ENCODE results near the gene PLSCR1. TPM values are rescaled to one million over a fixed set of nuclear protein-coding genes. Genes with fewer than 3 reads are reported as not detected.
A peak's percentile ranks its signal among the peaks of the same experiment; 100 is the strongest.
"Not testable (repeated sequence)": the region's sequence is repeated elsewhere in the genome, so short reads cannot be mapped to it uniquely, and the experiment has no call there.

The PLSCR1 gene
- total RNA-seq, 1 donor from 2014 or later: 86.9 TPM

DNA sequence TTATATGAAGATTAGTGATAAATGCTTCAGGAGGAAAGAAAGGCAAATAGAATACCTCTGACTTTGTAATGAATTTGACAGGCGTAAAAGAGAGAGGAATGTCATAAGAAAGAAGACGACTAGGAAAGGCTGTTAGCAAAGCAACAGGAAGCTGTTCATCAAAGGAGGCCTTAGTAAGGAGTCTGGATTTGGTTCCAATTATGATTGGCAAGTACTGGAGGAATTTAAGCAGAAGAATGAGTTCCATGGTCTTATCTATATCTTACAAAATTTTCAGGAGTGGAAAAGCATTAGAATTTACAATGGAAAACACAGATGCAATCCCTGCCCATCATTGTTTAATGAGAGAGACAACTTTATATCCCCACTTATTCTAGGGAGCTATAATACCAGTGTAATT lies 13.8 kb downstream of the PLSCR1 start:
- no peak for DNase-seq (ENCODE audit: low spot score, unreplicated experiment)
- H3K9me3 Mint-ChIP-seq (ENCODE audit: low read depth): no peaks in the 10 kb centered on the region
- TF ChIP-seq, protein P1, sequence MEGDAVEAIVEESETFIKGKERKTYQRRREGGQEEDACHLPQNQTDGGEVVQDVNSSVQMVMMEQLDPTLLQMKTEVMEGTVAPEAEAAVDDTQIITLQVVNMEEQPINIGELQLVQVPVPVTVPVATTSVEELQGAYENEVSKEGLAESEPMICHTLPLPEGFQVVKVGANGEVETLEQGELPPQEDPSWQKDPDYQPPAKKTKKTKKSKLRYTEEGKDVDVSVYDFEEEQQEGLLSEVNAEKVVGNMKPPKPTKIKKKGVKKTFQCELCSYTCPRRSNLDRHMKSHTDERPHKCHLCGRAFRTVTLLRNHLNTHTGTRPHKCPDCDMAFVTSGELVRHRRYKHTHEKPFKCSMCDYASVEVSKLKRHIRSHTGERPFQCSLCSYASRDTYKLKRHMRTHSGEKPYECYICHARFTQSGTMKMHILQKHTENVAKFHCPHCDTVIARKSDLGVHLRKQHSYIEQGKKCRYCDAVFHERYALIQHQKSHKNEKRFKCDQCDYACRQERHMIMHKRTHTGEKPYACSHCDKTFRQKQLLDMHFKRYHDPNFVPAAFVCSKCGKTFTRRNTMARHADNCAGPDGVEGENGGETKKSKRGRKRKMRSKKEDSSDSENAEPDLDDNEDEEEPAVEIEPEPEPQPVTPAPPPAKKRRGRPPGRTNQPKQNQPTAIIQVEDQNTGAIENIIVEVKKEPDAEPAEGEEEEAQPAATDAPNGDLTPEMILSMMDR (IDR thresholded peaks at IDR 0.05; ENCODE audit: unreplicated experiment): no peak
- peaks cover 4% of the 10 kb centered on the region for H3K4me1 Mint-ChIP-seq (ENCODE audit: low read depth)
- no peaks in the 10 kb centered on the region for H3K27me3 Mint-ChIP-seq
- no peak overlapping the region for H3K27ac Mint-ChIP-seq
- no peak overlapping the region for H3K4me3 Mint-ChIP-seq (ENCODE audit: low read depth)
- H3K36me3 Mint-ChIP-seq (ENCODE audit: insufficient read depth): peaks cover 25% of the 10 kb centered on the region

DNA sequence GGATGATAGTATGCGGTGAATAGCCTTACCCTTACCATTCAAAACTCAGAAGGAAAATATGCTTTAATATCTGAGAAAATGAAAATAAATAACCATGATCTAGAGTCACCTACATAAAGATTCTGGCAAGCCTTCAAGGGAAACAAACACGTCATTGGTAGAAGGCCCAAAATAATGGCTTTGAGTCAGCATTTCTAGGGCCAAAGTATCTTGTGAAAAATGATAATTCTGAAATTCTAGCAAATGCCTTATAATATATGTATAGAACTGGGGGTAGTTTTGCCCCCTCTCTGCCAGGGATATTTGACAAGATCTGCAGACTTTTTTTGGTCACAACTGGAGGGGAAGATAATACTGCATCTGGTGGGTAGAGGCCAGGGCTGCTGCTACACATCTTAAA lies 15.4 kb downstream of the PLSCR1 start:
- no peak overlapping the region for H3K27ac Mint-ChIP-seq
- peaks cover 2% of the 10 kb centered on the region for H3K4me1 Mint-ChIP-seq (ENCODE audit: low read depth)
- no peaks in the 10 kb centered on the region for H3K9me3 Mint-ChIP-seq (ENCODE audit: low read depth)
- DNase-seq (ENCODE audit: low spot score, unreplicated experiment): no peak
- peaks cover 22% of the 10 kb centered on the region for H3K36me3 Mint-ChIP-seq (ENCODE audit: insufficient read depth)
- TF ChIP-seq, protein P1 (IDR thresholded peaks at IDR 0.05; ENCODE audit: unreplicated experiment): no peak
- H3K4me3 Mint-ChIP-seq (ENCODE audit: low read depth): no peak overlapping the region
- H3K27me3 Mint-ChIP-seq: no peaks in the 10 kb centered on the region

DNA sequence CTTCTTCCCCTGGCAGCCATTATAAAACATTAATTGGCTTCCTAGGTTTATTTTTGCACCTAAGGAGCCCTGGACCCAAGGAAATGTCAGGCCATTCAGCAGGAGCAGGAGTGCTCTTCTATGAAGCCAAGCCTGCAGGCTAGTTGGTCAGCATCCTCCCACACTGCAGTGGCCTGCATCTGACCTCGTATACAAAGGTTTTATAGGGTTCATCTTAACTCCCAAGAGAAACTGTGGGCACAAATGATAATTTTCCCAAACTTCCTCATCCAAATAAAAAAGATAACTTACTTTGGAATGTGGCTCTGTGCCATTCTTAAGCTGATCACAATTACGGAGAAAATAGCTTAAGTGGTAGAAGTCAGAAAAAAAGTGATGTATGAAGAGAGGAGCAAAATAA lies 19.4 kb downstream of the PLSCR1 start:
- H3K4me3 Mint-ChIP-seq (ENCODE audit: low read depth): no peak overlapping the region
- no peaks in the 10 kb centered on the region for H3K9me3 Mint-ChIP-seq (ENCODE audit: low read depth)
- no peaks in the 10 kb centered on the region for H3K27me3 Mint-ChIP-seq
- TF ChIP-seq, protein P1 (IDR thresholded peaks at IDR 0.05; ENCODE audit: unreplicated experiment): no peak
- DNase-seq (ENCODE audit: low spot score, unreplicated experiment): no peak
- H3K27ac Mint-ChIP-seq: no peak overlapping the region
- H3K4me1 Mint-ChIP-seq (ENCODE audit: low read depth): peaks cover 21% of the 10 kb centered on the region
- peaks cover 25% of the 10 kb centered on the region for H3K36me3 Mint-ChIP-seq (ENCODE audit: insufficient read depth)

DNA sequence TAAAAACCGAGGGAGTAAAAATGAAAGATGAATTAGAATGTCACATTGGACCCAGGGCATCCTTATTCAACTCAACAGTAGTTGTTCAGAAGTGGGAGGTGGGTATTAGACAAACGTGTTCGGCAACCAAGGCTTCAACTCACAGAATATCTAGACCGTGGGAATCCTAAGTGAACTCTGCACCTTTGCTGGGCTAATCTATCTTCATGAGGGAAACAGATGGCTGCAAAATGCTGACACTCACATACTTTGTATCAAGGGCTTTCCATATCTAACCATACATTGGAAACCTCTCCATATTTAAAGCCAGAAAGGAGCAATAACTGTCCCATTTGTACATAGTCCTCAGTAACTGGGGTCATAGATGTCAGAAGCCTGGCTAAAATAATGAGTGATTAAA lies 20.9 kb downstream of the PLSCR1 start:
- H3K27ac Mint-ChIP-seq: no peak overlapping the region
- H3K27me3 Mint-ChIP-seq: no peaks in the 10 kb centered on the region
- TF ChIP-seq, protein P1 (IDR thresholded peaks at IDR 0.05; ENCODE audit: unreplicated experiment): no peak
- no peaks in the 10 kb centered on the region for H3K9me3 Mint-ChIP-seq (ENCODE audit: low read depth)
- no peak for DNase-seq (ENCODE audit: low spot score, unreplicated experiment)
- peaks cover 27% of the 10 kb centered on the region for H3K4me1 Mint-ChIP-seq (ENCODE audit: low read depth)
- peaks cover 23% of the 10 kb centered on the region for H3K36me3 Mint-ChIP-seq (ENCODE audit: insufficient read depth)
- no peak overlapping the region for H3K4me3 Mint-ChIP-seq (ENCODE audit: low read depth)

DNA sequence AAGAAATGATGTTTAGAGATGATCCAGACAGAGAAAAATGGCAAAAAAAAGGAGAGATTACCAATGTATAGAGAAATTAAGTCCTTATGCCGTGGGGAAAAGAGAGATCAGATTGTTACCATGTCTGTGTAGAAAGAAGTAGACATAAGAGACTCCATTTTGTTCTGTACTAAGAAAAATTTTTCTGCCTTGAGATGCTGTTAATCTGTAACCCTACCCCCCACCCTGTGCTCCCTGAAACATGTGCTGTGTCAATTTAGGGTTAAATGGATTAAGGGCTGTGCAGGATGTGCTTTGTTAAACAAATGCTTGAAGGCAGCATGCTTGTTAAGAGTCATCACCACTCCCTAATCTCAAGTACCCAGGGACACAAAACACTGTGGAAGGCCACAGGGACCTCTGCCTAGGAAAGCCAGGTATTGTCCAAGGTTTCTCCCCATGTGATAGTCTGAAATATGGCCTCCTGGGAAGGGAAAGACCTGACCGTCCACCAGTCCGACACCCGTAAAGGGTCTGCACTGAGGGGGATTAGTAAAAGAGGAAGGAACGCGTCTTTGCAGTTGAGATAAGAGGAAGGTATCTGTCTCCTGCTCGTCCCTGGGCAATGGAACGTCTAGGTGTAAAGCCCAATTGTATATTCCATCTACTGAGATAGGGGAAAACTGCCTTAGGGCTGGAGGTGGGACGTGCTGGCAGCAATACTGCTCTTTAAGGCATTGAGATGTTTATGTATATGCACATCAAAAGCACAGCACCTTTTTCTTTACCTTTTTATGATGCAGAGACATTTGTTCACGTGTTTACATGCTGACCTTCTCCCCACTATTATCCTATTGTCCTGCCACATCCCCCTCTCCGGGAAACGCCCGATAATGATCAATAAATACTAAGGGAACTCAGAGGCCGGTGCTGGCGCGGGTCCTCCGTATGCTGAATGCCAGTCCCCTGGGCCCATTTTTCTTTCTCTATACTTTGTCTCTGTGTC lies 21.9 kb downstream of the PLSCR1 start:
- Mint-ChIP-seq H3K36me3 (ENCODE audit: insufficient read depth) (peaks cover 23% of the 10 kb centered on the region), H3K4me3 (ENCODE audit: low read depth) (peak overlapping the region; percentile 20), H3K4me1 (ENCODE audit: low read depth) (peaks cover 35% of the 10 kb centered on the region), H3K27ac (peak overlapping the region; percentile 90)
- H3K9me3 Mint-ChIP-seq (ENCODE audit: low read depth); DNase-seq (ENCODE audit: low spot score, unreplicated experiment); H3K27me3 Mint-ChIP-seq: not testable (repeated sequence)

DNA sequence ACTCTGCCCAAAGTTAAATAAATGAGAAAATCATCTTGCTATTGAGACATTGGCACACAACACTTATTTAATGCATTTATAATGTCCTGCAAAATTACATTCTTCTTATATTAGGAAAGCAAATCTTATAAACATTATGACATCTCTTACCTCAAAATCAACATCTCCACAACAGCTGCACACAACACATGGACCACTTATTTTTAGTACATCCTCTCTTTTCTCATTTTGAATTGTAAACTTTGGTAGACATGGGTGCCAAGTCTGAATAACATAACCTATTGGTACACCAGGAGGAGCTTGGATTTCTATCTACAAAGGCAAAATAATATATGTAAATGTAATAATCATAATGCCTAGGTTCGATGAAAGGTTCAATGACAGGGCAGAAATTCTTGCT lies 23.0 kb downstream of the PLSCR1 start:
- Mint-ChIP-seq H3K4me1 (ENCODE audit: low read depth) (peaks cover 39% of the 10 kb centered on the region), H3K27ac (no peak overlapping the region), H3K4me3 (ENCODE audit: low read depth) (no peak overlapping the region), H3K27me3 (no peaks in the 10 kb centered on the region), H3K36me3 (ENCODE audit: insufficient read depth) (peaks cover 17% of the 10 kb centered on the region), H3K9me3 (ENCODE audit: low read depth) (no peaks in the 10 kb centered on the region)
- TF ChIP-seq, protein P1 (IDR thresholded peaks at IDR 0.05; ENCODE audit: unreplicated experiment): no peak
- DNase-seq (ENCODE audit: low spot score, unreplicated experiment): no peak

Data from progenitor cell of endocrine pancreas (in vitro differentiated cells).